Coronary artery (tissue), 2 donors: ENCODE results near the gene OSGEP.
A peak's percentile ranks its signal among the peaks of the same experiment; 100 is the strongest.

Experiments
- DNase-seq: peaks from one replicate; pipeline ENCODE4 v3.0.0-alpha.2; 2017; ENCODE audit warnings: low spot score
- H3K27ac ChIP-seq, 2 donors: fragments of 200-600 bp; sonication (generic); one replicate each; pipeline ENCODE4 v1.5.1; 2016 to 2019
- H3K4me3 ChIP-seq: fragments of 200-600 bp; sonication (generic); 2 replicates; pipeline ENCODE4 v1.5.1; 2016; ENCODE audit warnings: mild to moderate bottlenecking, moderate library complexity
- TF ChIP-seq, protein P1 (sequence below): fragments of 200-600 bp; sonication (generic); IDR thresholded peaks from one replicate; pipeline ENCODE4 v1.5.1; 2019; ENCODE audit warnings: antibody characterized with exemption

The OSGEP gene

DNA sequence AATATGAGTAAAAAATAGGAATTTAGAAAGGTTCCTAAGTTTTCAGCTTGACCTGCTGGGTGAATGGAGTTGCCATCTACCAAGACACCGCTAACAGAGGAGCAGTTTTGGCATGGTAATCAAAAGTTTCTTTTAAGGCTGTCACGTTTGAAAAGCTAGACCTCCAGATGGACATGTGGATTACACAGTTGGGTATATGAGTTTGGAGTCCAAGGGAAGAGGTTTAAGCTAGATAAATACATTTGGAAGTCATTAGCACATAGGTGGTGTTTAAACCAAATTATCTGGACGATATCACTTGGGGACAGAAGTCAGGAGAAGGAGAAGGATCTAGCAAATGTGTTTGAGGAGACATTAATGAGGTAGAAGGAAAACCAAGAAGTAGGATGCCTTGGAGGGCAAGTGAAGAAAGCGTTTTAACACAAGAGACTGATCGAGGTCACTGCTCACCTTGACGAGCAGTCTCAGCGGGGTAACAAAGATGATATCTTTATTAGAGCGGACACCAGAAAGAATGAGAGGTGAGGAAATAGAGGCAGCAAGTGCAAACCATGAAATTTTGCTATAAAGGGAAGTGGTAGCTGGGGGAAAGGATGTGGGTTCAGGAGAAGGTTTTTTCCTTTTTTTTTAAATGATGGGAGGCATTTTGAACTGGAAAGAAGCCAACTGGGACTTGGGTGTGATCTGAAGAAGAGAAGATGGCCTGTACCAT lies 32.2 kb upstream of the OSGEP start:
- TF ChIP-seq, protein P1, sequence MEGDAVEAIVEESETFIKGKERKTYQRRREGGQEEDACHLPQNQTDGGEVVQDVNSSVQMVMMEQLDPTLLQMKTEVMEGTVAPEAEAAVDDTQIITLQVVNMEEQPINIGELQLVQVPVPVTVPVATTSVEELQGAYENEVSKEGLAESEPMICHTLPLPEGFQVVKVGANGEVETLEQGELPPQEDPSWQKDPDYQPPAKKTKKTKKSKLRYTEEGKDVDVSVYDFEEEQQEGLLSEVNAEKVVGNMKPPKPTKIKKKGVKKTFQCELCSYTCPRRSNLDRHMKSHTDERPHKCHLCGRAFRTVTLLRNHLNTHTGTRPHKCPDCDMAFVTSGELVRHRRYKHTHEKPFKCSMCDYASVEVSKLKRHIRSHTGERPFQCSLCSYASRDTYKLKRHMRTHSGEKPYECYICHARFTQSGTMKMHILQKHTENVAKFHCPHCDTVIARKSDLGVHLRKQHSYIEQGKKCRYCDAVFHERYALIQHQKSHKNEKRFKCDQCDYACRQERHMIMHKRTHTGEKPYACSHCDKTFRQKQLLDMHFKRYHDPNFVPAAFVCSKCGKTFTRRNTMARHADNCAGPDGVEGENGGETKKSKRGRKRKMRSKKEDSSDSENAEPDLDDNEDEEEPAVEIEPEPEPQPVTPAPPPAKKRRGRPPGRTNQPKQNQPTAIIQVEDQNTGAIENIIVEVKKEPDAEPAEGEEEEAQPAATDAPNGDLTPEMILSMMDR = no peak
- no peak for DNase-seq

DNA sequence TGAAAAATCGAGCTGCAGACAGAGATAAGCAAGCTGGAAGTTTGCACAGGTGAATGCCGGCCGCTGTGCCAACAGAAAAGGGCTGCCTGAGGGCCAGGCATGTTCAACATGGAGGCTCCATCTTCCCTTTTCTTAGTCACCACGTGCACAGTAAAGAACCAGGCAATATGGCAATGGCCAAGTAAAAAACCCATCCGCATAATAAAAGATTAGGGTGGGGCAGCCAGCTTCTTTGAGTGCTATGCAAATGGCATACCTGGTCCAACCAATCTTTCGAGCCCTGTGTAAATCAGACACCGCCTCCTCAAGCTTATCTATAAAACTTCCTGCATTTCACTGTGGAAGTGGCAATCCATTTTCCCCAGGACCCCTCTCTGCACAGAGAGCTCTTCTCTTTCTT lies 31.3 kb upstream of the OSGEP start:
- TF ChIP-seq, protein P1 = no peak
- H3K27ac ChIP-seq = no peak overlapping the region
- no peak for DNase-seq
- no peak overlapping the region for H3K4me3 ChIP-seq

More for the DNA sequence above, 32.2 kb upstream of the OSGEP start:
- H3K4me3 ChIP-seq = no peak overlapping the region
- H3K27ac ChIP-seq = no peak overlapping the region

- TF ChIP-seq, protein P1 = no peak
- H3K4me3 ChIP-seq = no peak overlapping the region
- no peak for DNase-seq
- H3K27ac ChIP-seq = no peak overlapping the region
Observed at GRCh38 chr14:20482382-20482781, 27.8 kb upstream of the OSGEP start.

- Histone ChIP-seq H3K4me3 (no peak overlapping the region), H3K27ac (no peak overlapping the region)
- DNase-seq = no peak
- TF ChIP-seq, protein P1 = no peak
Observed at GRCh38 chr14:20478894-20479293, 24.3 kb upstream of the OSGEP start.

- TF ChIP-seq, protein P1 = no peak
- Histone ChIP-seq H3K27ac (peak overlapping the region in 1 of 2 donors; percentile 31), H3K4me3 (no peak overlapping the region)
Observed at GRCh38 chr14:20477211-20477876, 22.7 kb upstream of the OSGEP start.

DNA sequence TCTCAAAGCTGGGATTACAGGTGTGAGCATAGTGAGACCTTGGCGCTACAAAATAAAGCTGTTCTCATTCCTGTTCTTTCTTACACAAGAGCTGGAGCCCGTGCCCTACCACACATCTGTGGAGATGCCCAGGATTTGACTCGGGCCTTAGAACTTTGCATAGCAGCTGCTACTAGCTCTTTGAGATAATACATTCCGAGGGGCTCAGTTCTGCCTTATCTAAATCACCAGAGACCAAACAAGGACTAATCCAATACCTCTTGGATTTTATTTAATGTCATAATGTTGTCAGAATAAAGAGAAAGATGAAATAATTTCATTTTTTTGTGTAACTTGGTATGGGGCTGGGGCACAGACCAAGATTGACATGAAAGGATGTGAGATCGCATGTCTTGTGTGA lies 22.2 kb upstream of the OSGEP start:
- no peak overlapping the region for H3K4me3 ChIP-seq
- peak overlapping the region in 1 of 2 donors; percentile 2 for H3K27ac ChIP-seq
- no peak for DNase-seq
- TF ChIP-seq, protein P1 = no peak

More at GRCh38 chr14:20477211-20477876, 22.7 kb upstream of the OSGEP start:
- no peak for DNase-seq
